ENCODE data around the gene FIS1. TPM values are rescaled to one million over a fixed set of nuclear protein-coding genes. Genes with fewer than 3 reads are reported as not detected.
"Not testable (repeated sequence)": the region's sequence is repeated elsewhere in the genome, so short reads cannot be mapped to it uniquely, and the experiment has no call there.

Gene FIS1
- total and polyA plus RNA-seq, 7 experiments from 2014 or later: 79.8 to 253 (median 108) TPM

DNA sequence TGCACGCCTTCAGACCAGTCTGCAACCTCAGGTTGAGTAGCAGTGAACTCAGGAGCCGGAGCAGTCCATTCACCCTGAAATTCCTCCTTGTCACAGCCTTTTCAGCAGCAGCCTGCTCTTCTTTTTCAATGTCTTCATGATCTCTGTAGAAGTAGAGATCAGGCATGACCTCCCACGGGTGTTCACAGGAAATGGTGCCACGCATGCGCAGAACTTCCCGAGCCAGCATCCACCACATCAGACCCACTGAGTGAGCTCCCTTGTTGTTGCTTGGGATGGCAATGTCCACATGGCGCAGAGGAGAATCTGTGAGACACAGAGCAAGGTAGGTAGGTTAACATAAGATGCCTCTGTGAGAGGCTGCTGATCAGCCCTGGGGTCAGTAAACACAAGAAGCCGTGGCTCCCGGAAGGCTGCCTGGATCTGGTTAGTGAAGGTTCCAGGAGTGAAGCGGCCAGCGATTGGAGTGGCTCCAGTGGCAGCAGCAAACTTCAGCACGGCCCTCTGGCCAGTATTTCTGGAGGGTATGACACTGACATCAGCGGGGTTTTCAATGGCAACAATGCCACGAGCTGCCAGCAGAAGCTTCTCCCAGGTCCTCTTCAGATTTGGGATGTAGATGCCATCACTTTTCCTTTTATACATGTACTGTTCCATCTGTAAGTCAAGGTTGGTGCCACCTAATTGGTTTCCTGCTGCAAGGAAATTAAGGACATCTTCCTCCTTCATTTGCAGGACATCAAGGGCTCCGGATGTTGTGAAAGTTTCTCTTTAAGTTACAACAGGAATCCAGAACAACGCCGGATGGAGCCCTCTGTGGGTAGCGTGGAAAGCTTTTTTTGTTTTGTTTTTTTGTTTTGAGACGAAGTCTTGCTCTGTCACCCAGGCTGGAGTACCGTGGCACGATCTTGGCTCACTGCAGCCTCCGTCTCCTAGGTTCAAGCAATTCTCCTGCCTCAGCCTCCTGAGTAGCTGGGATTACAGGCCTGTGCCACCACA, 40.8 kb downstream of the FIS1 start:
- not testable (repeated sequence) for H3K4me1 ChIP-seq (ENCODE audit: control insufficient read depth in 2 of 2, insufficient read depth in 2 of 2, low read length in 2 of 2); H3K9me3 ChIP-seq (ENCODE audit: control insufficient read depth in 2 of 3, low read length in 3 of 3); H3K9me3 Mint-ChIP-seq; H3K27me3 ChIP-seq (ENCODE audit: control insufficient read depth in 2 of 2, insufficient read depth in 2 of 2, low read length in 2 of 2); H3K27ac ChIP-seq (ENCODE audit: low read depth, low read length); H3K36me3 ChIP-seq (ENCODE audit: control insufficient read depth in 2 of 3, insufficient read depth in 3 of 3, low read length in 3 of 3)
- ChIA-PET CTCF (interaction anchor here (0.6 to 3.1 kb wide), 3 partner anchors 11 to 60 kb away, joined by 3 to 14 read pairs (median 9); partner anchors contain the start of genes PLOD3 and ZNHIT1), POLR2A (interaction anchor here (1.4 to 3.0 kb wide), 5 partner anchors 9 to 40 kb away, joined by 5 to 16 read pairs (median 7); partner anchors contain the start of genes FIS1, PLOD3 and ZNHIT1)
- H3K4me3 ChIP-seq (ENCODE audit: low read length): peak overlapping the region; percentile 17
- H3K4me1 Mint-ChIP-seq: peaks cover 0 to 22% (median 16%) of the 10 kb centered on the region in 7 donors
- peak in 6 of 9 donors; percentile 28 to 47 (median 39) for DNase-seq
- peak overlapping the region; percentile 51 to 93 (median 82) for H3K27ac Mint-ChIP-seq
- peaks cover 0 to 21% (median 8%) of the 10 kb centered on the region in 5 donors for H3K36me3 Mint-ChIP-seq
- H3K27me3 Mint-ChIP-seq: peaks cover 19 to 39% (median 28%) of the 10 kb centered on the region in 5 donors
- peak; percentile 47 for ATAC-seq
- H3K4me3 Mint-ChIP-seq: peak overlapping the region; percentile 27 to 86 (median 74)
- intact Hi-C loops (cut with micrococcal nuclease): loop anchor here in 1 of 2 donors (1.0 kb wide), 1 partner anchor 12 kb away; no protein-coding TSS in a partner anchor

DNA sequence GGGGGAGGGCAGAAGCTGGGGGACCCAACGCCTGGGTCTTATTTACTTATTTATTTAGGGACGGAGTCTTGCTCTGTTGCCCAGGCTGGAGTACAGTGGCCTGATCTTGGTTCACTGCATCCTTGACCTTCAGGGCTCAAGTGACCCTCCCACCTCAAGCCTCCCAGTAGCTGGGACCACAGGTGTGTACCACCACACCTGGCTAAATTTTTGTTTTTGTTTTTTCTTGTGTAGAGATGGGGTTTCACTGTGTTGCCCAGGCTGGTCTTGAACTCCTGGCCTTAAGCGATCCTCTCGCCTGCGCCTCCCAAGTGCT, 42.3 kb downstream of the FIS1 start:
- DNase-seq (no peak), ATAC-seq (no peak)
- H3K27ac ChIP-seq (ENCODE audit: low read depth, low read length): no peak overlapping the region
- H3K4me3 Mint-ChIP-seq: peak overlapping the region in 2 of 10 donors; percentile 65 to 79
- ChIA-PET POLR2A (interaction anchor here (2.0 to 3.0 kb wide), 2 partner anchors 14 to 41 kb away, joined by 8 to 16 read pairs; partner anchors contain the start of genes PLOD3 and ZNHIT1), CTCF (interaction anchor here (2.6 kb wide), 1 partner anchor 10 kb away, joined by 9 read pairs; no protein-coding TSS in a partner anchor)
- no peaks in the 10 kb centered on the region for H3K36me3 ChIP-seq (ENCODE audit: control insufficient read depth in 2 of 3, insufficient read depth in 3 of 3, low read length in 3 of 3)
- H3K36me3 Mint-ChIP-seq: peaks cover 0 to 12% (median 1%) of the 10 kb centered on the region in 5 donors
- peaks cover 0 to 7% of the 10 kb centered on the region in 2 donors for H3K27me3 ChIP-seq (ENCODE audit: control insufficient read depth in 2 of 2, insufficient read depth in 2 of 2, low read length in 2 of 2)
- no peaks in the 10 kb centered on the region for H3K9me3 Mint-ChIP-seq
- no peak overlapping the region for H3K4me3 ChIP-seq (ENCODE audit: low read length)
- H3K4me1 ChIP-seq (ENCODE audit: control insufficient read depth in 2 of 2, insufficient read depth in 2 of 2, low read length in 2 of 2): peaks cover 0 to 2% of the 10 kb centered on the region in 2 donors
- intact Hi-C loops (cut with micrococcal nuclease): no loop called here
- H3K27ac Mint-ChIP-seq: no peak overlapping the region
- H3K4me1 Mint-ChIP-seq: peaks cover 0 to 22% (median 16%) of the 10 kb centered on the region in 7 donors
- no peaks in the 10 kb centered on the region for H3K9me3 ChIP-seq (ENCODE audit: control insufficient read depth in 2 of 3, low read length in 3 of 3)
- H3K27me3 Mint-ChIP-seq: peaks cover 19 to 41% (median 28%) of the 10 kb centered on the region in 5 donors

DNA sequence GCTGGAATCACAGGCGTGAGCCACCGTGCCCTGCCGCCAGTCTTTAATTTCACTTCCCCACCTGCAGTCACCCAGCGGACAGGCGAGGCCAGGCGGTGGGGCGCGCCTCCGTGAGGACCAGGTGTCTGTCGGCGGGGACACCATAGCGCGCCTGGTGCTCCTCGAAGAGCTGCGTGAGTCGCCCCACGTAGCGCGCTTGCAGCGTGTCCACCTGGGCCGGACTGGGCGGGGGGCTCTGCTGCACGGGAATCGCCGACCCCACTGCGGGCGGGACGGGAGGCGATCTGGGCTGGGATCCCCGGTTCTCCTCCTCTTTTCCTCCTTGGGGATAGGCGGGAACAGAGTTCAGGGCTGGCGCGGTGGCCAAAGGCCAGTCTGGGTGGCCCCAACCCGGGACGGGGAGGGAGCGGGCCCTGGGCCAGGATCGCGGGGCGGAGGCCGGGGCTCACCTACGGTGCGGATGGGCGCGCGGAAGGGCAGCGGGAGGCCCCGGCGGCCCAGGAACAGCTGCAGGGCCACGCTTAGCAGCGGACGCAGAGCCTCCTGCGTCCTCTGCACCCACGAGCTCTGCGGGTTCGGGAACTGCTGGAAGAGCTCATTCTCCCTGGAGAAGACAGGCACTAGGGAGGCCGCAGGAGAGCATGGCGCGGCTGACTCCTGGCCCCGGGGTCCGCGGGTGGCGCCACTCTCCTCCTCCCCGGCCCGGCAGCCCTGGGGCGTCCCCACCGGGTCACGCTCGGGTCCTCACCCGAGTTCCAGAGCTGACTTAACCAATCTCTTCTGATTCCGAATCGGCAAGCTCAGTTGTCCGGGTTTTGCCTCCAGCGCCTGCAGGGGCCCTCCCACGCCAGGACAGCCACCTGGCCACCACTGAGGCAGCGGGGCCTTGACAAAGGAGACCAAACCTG, 42.9 kb downstream of the FIS1 start:
- no peaks in the 10 kb centered on the region for H3K9me3 ChIP-seq (ENCODE audit: control insufficient read depth in 2 of 3, low read length in 3 of 3)
- ATAC-seq: no peak
- no peaks in the 10 kb centered on the region for H3K36me3 ChIP-seq (ENCODE audit: control insufficient read depth in 2 of 3, insufficient read depth in 3 of 3, low read length in 3 of 3)
- CTCF ChIA-PET: interaction anchor here (1.1 to 2.6 kb wide), 2 partner anchors 9 to 58 kb away, joined by 5 to 9 read pairs; no protein-coding TSS in a partner anchor
- Mint-ChIP-seq H3K27ac (no peak overlapping the region), H3K36me3 (peaks cover 0 to 12% (median 1%) of the 10 kb centered on the region in 5 donors), H3K4me3 (peak overlapping the region in 6 of 10 donors; percentile 23 to 65 (median 42)), H3K4me1 (peaks cover 0 to 22% (median 16%) of the 10 kb centered on the region in 7 donors), H3K27me3 (peaks cover 19 to 43% (median 29%) of the 10 kb centered on the region in 5 donors), H3K9me3 (no peaks in the 10 kb centered on the region)
- peaks cover 0 to 2% of the 10 kb centered on the region in 2 donors for H3K4me1 ChIP-seq (ENCODE audit: control insufficient read depth in 2 of 2, insufficient read depth in 2 of 2, low read length in 2 of 2)
- no peak for DNase-seq
- no peak overlapping the region for H3K4me3 ChIP-seq (ENCODE audit: low read length)
- H3K27me3 ChIP-seq (ENCODE audit: control insufficient read depth in 2 of 2, insufficient read depth in 2 of 2, low read length in 2 of 2): peaks cover 0 to 7% of the 10 kb centered on the region in 2 donors
- POLR2A ChIA-PET: interaction anchor here (0.8 to 2.0 kb wide), 2 partner anchors 16 to 42 kb away, joined by 5 to 8 read pairs; partner anchors contain the start of genes PLOD3 and ZNHIT1
- intact Hi-C loops (cut with micrococcal nuclease): no loop called here
- no peak overlapping the region for H3K27ac ChIP-seq (ENCODE audit: low read depth, low read length)

DNA sequence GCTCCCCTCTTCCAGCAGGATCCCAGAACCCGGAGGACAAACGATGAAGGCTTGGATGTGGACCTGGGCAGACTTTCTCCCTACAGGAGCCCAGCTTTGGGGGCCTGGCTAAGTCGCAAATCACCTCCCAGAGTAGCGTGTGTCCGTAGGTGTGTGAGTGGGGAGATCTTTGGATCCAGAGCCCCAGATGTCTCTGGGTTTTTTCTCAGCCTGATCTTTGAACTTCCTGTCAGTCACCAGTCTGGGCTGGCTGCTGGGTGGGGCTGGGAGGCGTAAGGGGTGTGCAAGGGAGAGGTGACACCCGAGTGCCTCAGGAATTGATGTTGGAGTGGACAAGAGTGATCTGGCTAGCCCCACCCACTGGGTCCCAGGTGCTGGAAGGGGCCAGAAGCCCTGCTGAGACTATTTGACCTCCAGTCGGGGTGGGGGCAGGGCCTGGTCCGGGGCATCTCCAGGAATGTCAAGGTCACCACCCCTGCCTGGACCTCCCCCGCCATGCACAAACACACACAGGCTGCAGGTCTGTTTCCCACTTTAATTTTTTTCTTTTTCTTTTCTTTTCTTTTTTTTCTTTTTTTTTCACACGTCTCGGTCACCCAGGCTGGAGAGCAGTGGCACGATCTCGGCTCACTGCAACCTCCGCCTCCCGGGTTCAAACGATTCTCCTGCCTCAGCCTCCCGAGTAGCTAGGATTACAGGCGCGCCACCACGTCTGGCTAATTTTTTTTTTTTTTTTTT, 43.9 kb downstream of the FIS1 start, which contains the start of gene MOGAT3:
Gene MOGAT3, minus strand, starts transcription at position 175 of the 738 bp plus-strand sequence. CDS start 182 bp downstream, outside the sequence.
- POLR2A ChIA-PET: interaction anchor here (0.6 to 1.0 kb wide), 2 partner anchors 22 to 53 kb away, joined by 3 read pairs; no protein-coding TSS in a partner anchor
- H3K36me3 ChIP-seq (ENCODE audit: control insufficient read depth in 2 of 3, insufficient read depth in 3 of 3, low read length in 3 of 3): no peaks in the 10 kb centered on the region
- Mint-ChIP-seq H3K27ac (no peak within 1 kb of the TSS), H3K4me1 (peaks cover 0 to 22% (median 16%) of the 10 kb centered on the region in 7 donors), H3K4me3 (peak within 1 kb of the TSS in 8 of 10 donors; percentile 42 to 69 (median 56)), H3K27me3 (peaks cover 19 to 43% (median 29%) of the 10 kb centered on the region in 5 donors), H3K36me3 (peaks cover 0 to 5% (median 1%) of the 10 kb centered on the region in 5 donors), H3K9me3 (no peaks in the 10 kb centered on the region)
- H3K27me3 ChIP-seq (ENCODE audit: control insufficient read depth in 2 of 2, insufficient read depth in 2 of 2, low read length in 2 of 2): peaks cover 0 to 7% of the 10 kb centered on the region in 2 donors
- intact Hi-C loops (cut with micrococcal nuclease): no loop called here
- no peak within 1 kb of the TSS for H3K4me3 ChIP-seq (ENCODE audit: low read length)
- H3K27ac ChIP-seq (ENCODE audit: low read depth, low read length): no peak within 1 kb of the TSS
- ATAC-seq: no peak
- CTCF ChIA-PET: interaction anchor here (0.9 to 1.1 kb wide), 2 partner anchors 8 to 57 kb away, joined by 3 to 5 read pairs; no protein-coding TSS in a partner anchor
- peaks cover 0 to 2% of the 10 kb centered on the region in 2 donors for H3K4me1 ChIP-seq (ENCODE audit: control insufficient read depth in 2 of 2, insufficient read depth in 2 of 2, low read length in 2 of 2)
- H3K9me3 ChIP-seq (ENCODE audit: control insufficient read depth in 2 of 3, low read length in 3 of 3): no peaks in the 10 kb centered on the region
- no peak for DNase-seq

DNA sequence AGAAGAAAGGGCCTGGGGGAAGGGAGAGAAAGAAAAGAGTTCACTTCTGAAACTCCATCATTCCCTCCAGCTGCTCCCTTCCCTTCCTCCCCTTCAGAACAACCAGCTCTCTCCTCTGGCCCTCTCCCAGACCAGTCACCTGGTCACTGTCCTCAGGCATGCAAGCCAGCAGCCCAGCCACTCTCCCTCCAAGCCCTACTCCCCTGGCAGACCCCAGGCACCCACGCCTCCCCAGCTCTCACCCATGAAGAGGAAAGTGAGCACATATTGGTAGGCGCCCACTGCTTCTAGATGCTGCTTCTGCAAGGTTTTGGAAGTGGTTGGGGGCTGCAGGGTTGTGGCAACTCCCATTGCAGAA, 44.4 kb downstream of the FIS1 start:
- POLR2A ChIA-PET: interaction anchor here (0.6 to 1.0 kb wide), 3 partner anchors 22 to 53 kb away, joined by 3 to 4 read pairs (median 3); no protein-coding TSS in a partner anchor
- H3K4me1 Mint-ChIP-seq: peaks cover 0 to 22% (median 16%) of the 10 kb centered on the region in 7 donors
- intact Hi-C loops (cut with micrococcal nuclease): no loop called here

More for the DNA sequence above, 44.4 kb downstream of the FIS1 start:
- Histone ChIP-seq H3K27ac (ENCODE audit: low read depth, low read length) (no peak overlapping the region), H3K4me1 (ENCODE audit: control insufficient read depth in 2 of 2, insufficient read depth in 2 of 2, low read length in 2 of 2) (peaks cover 0 to 2% of the 10 kb centered on the region in 2 donors), H3K27me3 (ENCODE audit: control insufficient read depth in 2 of 2, insufficient read depth in 2 of 2, low read length in 2 of 2) (peaks cover 0 to 7% of the 10 kb centered on the region in 2 donors), H3K36me3 (ENCODE audit: control insufficient read depth in 2 of 3, insufficient read depth in 3 of 3, low read length in 3 of 3) (no peaks in the 10 kb centered on the region), H3K9me3 (ENCODE audit: control insufficient read depth in 2 of 3, low read length in 3 of 3) (no peaks in the 10 kb centered on the region), H3K4me3 (ENCODE audit: low read length) (no peak overlapping the region)
- Mint-ChIP-seq H3K4me3 (no peak overlapping the region), H3K36me3 (peaks cover 0 to 4% (median 0%) of the 10 kb centered on the region in 5 donors), H3K27me3 (peaks cover 19 to 43% (median 29%) of the 10 kb centered on the region in 5 donors), H3K9me3 (no peaks in the 10 kb centered on the region), H3K27ac (no peak overlapping the region)
- no peak for ATAC-seq
- CTCF ChIA-PET: interaction anchor here (0.9 kb wide), 1 partner anchor 8 kb away, joined by 3 read pairs; no protein-coding TSS in a partner anchor
- DNase-seq: no peak
